HL-60 (cell line): ENCODE results near the gene SAE1.

Experiments used
- POLR2AphosphoS5 ChIP-seq: IDR thresholded peaks from 2 replicates; pipeline ENCODE4 v1.6.1; 2012; ENCODE audit warnings: low read depth
- SPI1 ChIP-seq: IDR thresholded peaks from 2 replicates; pipeline ENCODE4 v1.6.1; 2012; ENCODE audit warnings: low read depth, mild to moderate bottlenecking, borderline replicate concordance
- TF ChIP-seq, protein P1 (sequence below): IDR thresholded peaks from one replicate; pipeline ENCODE4 v1.5.1; 2011; ENCODE audit warnings: low read length, control low read depth, inconsistent platforms; ENCODE audit not compliant: insufficient read depth

DNA sequence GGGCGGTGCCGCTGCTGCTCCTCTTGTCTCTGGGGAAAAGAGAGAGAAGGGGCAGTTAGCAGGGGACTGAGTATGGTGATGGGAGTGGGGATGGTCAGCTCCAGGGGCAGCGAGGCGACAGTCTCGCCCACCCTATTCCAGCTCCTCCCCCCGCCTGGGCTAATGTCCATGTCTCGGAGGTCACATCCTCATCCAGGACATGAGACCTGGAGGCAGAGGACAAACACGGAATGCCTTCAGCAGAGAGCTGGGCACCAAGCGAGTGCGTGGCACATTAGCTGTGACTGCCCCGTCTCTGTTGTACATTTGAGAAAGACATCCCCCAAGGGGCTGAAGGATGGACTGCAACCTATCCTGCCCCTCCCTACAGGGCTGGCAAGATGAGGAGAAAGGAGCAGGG is 91.3 kb downstream of the SAE1 start:
- TF ChIP-seq, protein P1, sequence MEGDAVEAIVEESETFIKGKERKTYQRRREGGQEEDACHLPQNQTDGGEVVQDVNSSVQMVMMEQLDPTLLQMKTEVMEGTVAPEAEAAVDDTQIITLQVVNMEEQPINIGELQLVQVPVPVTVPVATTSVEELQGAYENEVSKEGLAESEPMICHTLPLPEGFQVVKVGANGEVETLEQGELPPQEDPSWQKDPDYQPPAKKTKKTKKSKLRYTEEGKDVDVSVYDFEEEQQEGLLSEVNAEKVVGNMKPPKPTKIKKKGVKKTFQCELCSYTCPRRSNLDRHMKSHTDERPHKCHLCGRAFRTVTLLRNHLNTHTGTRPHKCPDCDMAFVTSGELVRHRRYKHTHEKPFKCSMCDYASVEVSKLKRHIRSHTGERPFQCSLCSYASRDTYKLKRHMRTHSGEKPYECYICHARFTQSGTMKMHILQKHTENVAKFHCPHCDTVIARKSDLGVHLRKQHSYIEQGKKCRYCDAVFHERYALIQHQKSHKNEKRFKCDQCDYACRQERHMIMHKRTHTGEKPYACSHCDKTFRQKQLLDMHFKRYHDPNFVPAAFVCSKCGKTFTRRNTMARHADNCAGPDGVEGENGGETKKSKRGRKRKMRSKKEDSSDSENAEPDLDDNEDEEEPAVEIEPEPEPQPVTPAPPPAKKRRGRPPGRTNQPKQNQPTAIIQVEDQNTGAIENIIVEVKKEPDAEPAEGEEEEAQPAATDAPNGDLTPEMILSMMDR = no peak
- TF ChIP-seq SPI1 (no peak), POLR2AphosphoS5 (no peak)
